DMS53 (cell line): ENCODE results near the gene RNF39.

Source experiments
- DNase-seq: peaks from one replicate; lab custom pipeline; 2025; lab: John Stamatoyannopoulos, UW

The RNF39 gene

GRCh38 chr6:30097902-30098768 is 22.6 kb upstream of the RNF39 start:
- DNase-seq = no peak

- no peak for DNase-seq
Observed at GRCh38 chr6:30096829-30097228, 21.3 kb upstream of the RNF39 start.

GRCh38 chr6:30093951-30094661 is 18.5 kb upstream of the RNF39 start:
- DNase-seq = no peak

GRCh38 chr6:30092852-30093543 is 17.4 kb upstream of the RNF39 start:
- no peak for DNase-seq

GRCh38 chr6:30091577-30092381 is 16.2 kb upstream of the RNF39 start:
- no peak for DNase-seq

GRCh38 chr6:30087876-30088275 is 12.3 kb upstream of the RNF39 start:
- DNase-seq = no peak

- no peak for DNase-seq
Observed at GRCh38 chr6:30077218-30077617, 1.6 kb upstream of the RNF39 start.

GRCh38 chr6:30075790-30076732 is 492 bp upstream of the RNF39 start:
- peak; percentile 59 for DNase-seq

GRCh38 chr6:30074331-30075093 is 1.1 kb downstream of the RNF39 start:
- DNase-seq = no peak

GRCh38 chr6:30073489-30074235 is 1.9 kb downstream of the RNF39 start:
- no peak for DNase-seq

- no peak for DNase-seq
Observed at GRCh38 chr6:30071858-30072257, 3.7 kb downstream of the RNF39 start.

- DNase-seq = no peak
Observed at GRCh38 chr6:30071081-30071818, 4.3 kb downstream of the RNF39 start.

- no peak for DNase-seq
Observed at GRCh38 chr6:30067460-30068139, 8.0 kb downstream of the RNF39 start.

- DNase-seq = peak; percentile 99
Observed at GRCh38 chr6:30066577-30067459, 8.8 kb downstream of the RNF39 start, which contains the start of gene PPP1R11. Gene PPP1R11, plus strand, starts transcription at chr6:30067198. Its CDS starts 213 bp downstream, at chr6:30067411.

- peak; percentile 28 for DNase-seq
Observed at GRCh38 chr6:30066082-30066481, 9.5 kb downstream of the RNF39 start.

GRCh38 chr6:30063315-30063714 is 12.3 kb downstream of the RNF39 start:
- no peak for DNase-seq
